H9 (cell line): ENCODE measurements around the gene TAF13. TPM values are rescaled to one million over a fixed set of nuclear protein-coding genes. Genes with fewer than 3 reads are reported as not detected.
"Not testable (repeated sequence)": the region's sequence is repeated elsewhere in the genome, so short reads cannot be mapped to it uniquely, and the experiment has no call there.

ENCODE experiments used
- DNase-seq: peaks from one replicate; pipeline ENCODE4 v3.0.0-alpha.2; 2017
- H2AFZ ChIP-seq: one replicate; pipeline ENCODE4 v1.6.1; 2013; ENCODE audit warnings: mild to moderate bottlenecking, low read length, control low read depth, moderate library complexity
- H2AK5ac ChIP-seq: 2 replicates; pipeline ENCODE4 v1.6.1; 2013; ENCODE audit warnings: low read length, control low read depth, mixed read lengths; ENCODE audit not compliant: insufficient read length
- H2BK120ac ChIP-seq: one replicate; pipeline ENCODE4 v1.6.1; 2013; ENCODE audit warnings: low read depth, mild to moderate bottlenecking, low read length, control low read depth, inconsistent platforms; ENCODE audit not compliant: poor library complexity, severe bottlenecking
- H2BK12ac ChIP-seq: 2 replicates; pipeline ENCODE4 v1.6.1; 2013; ENCODE audit warnings: low read length, control low read depth, mixed read lengths, low read depth; ENCODE audit not compliant: insufficient read length
- H2BK15ac ChIP-seq: 2 replicates; pipeline ENCODE4 v1.6.1; 2013; ENCODE audit warnings: low read depth, low read length, control low read depth
- H2BK20ac ChIP-seq: one replicate; pipeline ENCODE4 v1.6.1; 2013; ENCODE audit warnings: low read depth, mild to moderate bottlenecking, low read length, control low read depth, inconsistent platforms; ENCODE audit not compliant: poor library complexity, severe bottlenecking
- H2BK5ac ChIP-seq: 2 replicates; pipeline ENCODE4 v1.6.1; 2013; ENCODE audit warnings: low read length, control low read depth, mixed read lengths; ENCODE audit not compliant: insufficient read length
- H3K14ac ChIP-seq: 2 replicates; pipeline ENCODE4 v1.6.1; 2013; ENCODE audit warnings: low read length, control low read depth; ENCODE audit not compliant: insufficient read depth
- H3K18ac ChIP-seq: 2 replicates; pipeline ENCODE4 v1.6.1; 2013; ENCODE audit warnings: low read depth, mild to moderate bottlenecking, mixed read lengths, low read length, control low read depth; ENCODE audit not compliant: insufficient read length
- H3K23ac ChIP-seq: 2 replicates; pipeline ENCODE4 v1.6.1; 2013; ENCODE audit warnings: low read length, control low read depth, mixed read lengths, low read depth; ENCODE audit not compliant: insufficient read length
- H3K23me2 ChIP-seq: 2 replicates; pipeline ENCODE4 v1.6.1; 2013; ENCODE audit warnings: low read depth, mild to moderate bottlenecking, mixed read lengths, low read length, control low read depth; ENCODE audit not compliant: insufficient read length, poor library complexity, severe bottlenecking
- H3K27ac ChIP-seq: 2 replicates; pipeline ENCODE4 v1.5.1; 2013; ENCODE audit warnings: low read length, control low read depth, mixed read lengths, low read depth; ENCODE audit not compliant: insufficient read length
- H3K27me3 ChIP-seq: 2 replicates; pipeline ENCODE4 v1.6.1; 2013; ENCODE audit warnings: low read length, control low read depth, inconsistent platforms; ENCODE audit not compliant: insufficient read depth
- H3K4ac ChIP-seq: 2 replicates; pipeline ENCODE4 v1.6.1; 2013; ENCODE audit warnings: low read depth, mild to moderate bottlenecking, control low read depth, inconsistent platforms, low read length, moderate library complexity
- H3K4me1 ChIP-seq: 2 replicates; pipeline ENCODE4 v1.6.1; 2013; ENCODE audit warnings: low read length, control low read depth, inconsistent platforms; ENCODE audit not compliant: insufficient read depth
- H3K4me2 ChIP-seq: 2 replicates; pipeline ENCODE4 v1.6.1; 2013; ENCODE audit warnings: low read length, control low read depth, mixed read lengths; ENCODE audit not compliant: insufficient read length, insufficient read depth
- H3K56ac ChIP-seq: 2 replicates; pipeline ENCODE4 v1.6.1; 2013; ENCODE audit warnings: low read depth, mild to moderate bottlenecking, mixed read lengths, low read length, control low read depth; ENCODE audit not compliant: insufficient read length
- H3K79me1 ChIP-seq: 2 replicates; pipeline ENCODE4 v1.6.1; 2013; ENCODE audit warnings: low read depth, mild to moderate bottlenecking, moderate library complexity, low read length, control low read depth, inconsistent platforms; ENCODE audit not compliant: insufficient read depth, poor library complexity, severe bottlenecking
- H3K79me2 ChIP-seq: 2 replicates; pipeline ENCODE4 v1.6.1; 2013; ENCODE audit warnings: low read length, control low read depth, inconsistent platforms; ENCODE audit not compliant: insufficient read depth
- H3K9ac ChIP-seq: 2 replicates; pipeline ENCODE4 v1.6.1; 2013; ENCODE audit warnings: low read length, control low read depth, mixed read lengths; ENCODE audit not compliant: insufficient read length; ENCODE audit errors: extremely low read depth
- H3K9me3 ChIP-seq: one replicate; pipeline ENCODE4 v1.6.1; 2013; ENCODE audit warnings: low read depth, low read length, inconsistent platforms; ENCODE audit not compliant: control insufficient read depth
- H3T11ph ChIP-seq: one replicate; pipeline ENCODE4 v1.6.1; 2013; ENCODE audit warnings: mild to moderate bottlenecking, low read length, control low read depth, inconsistent platforms
- H4K20me1 ChIP-seq: one replicate; pipeline ENCODE4 v1.6.1; 2013; ENCODE audit not compliant: control insufficient read depth, insufficient read length, insufficient read depth
- H4K5ac ChIP-seq: 2 replicates; pipeline ENCODE4 v1.6.1; 2013; ENCODE audit warnings: low read depth, mild to moderate bottlenecking, mixed read lengths, low read length, control low read depth; ENCODE audit not compliant: insufficient read length
- H4K8ac ChIP-seq: replicated peaks from 2 replicates; pipeline ENCODE4 v1.6.1; 2013; ENCODE audit warnings: low read length, control low read depth, mixed read lengths, low read depth; ENCODE audit not compliant: insufficient read length
- H4K91ac ChIP-seq: 2 replicates; pipeline ENCODE4 v1.6.1; 2013; ENCODE audit warnings: low read depth, mild to moderate bottlenecking, moderate library complexity, mixed read lengths, low read length, control low read depth; ENCODE audit not compliant: insufficient read length
- H3K27ac Mint-ChIP-seq, 3 experiments: 2 replicates in 2 of 3; 3 replicates in 1 of 3; pipeline ENCODE4 v1.8.0; 2020 to 2021; ENCODE audit warnings: mixed read lengths in 3 of 3, mild to moderate bottlenecking in 1 of 3, moderate library complexity in 1 of 3
- H3K27me3 Mint-ChIP-seq: 2 replicates; pipeline ENCODE4 v1.8.0; 2021; ENCODE audit warnings: low read depth, mild to moderate bottlenecking, moderate library complexity, mixed read lengths
- H3K36me3 Mint-ChIP-seq, 3 experiments: 2 replicates in 2 of 3; 3 replicates in 1 of 3; pipeline ENCODE4 v1.8.0; 2020 to 2021; ENCODE audit warnings: low read depth in 3 of 3, mixed read lengths in 3 of 3; ENCODE audit not compliant: insufficient read depth in 1 of 3
- H3K4me1 Mint-ChIP-seq, 2 experiments: 2 replicates each; pipeline ENCODE4 v1.8.0; 2020; ENCODE audit warnings: mixed read lengths in 2 of 2
- H3K4me3 Mint-ChIP-seq, 2 experiments: 2 replicates in 1 of 2; 3 replicates in 1 of 2; pipeline ENCODE4 v1.8.0; 2020 to 2021; ENCODE audit warnings: mild to moderate bottlenecking in 2 of 2, mixed read lengths in 2 of 2, moderate library complexity in 1 of 2
- H3K9me3 Mint-ChIP-seq, 2 experiments: 2 replicates in 1 of 2; 3 replicates in 1 of 2; pipeline ENCODE4 v1.8.0; 2020; ENCODE audit warnings: mild to moderate bottlenecking in 2 of 2, mixed read lengths in 2 of 2, moderate library complexity in 1 of 2
- WGBS: extraction: QIAGEN DNeasy Blood & Tissue Kit; methylation state at CpG from one replicate; pipeline ENCODE4 v1.1.7; 2013; ENCODE audit warnings: missing lambda C conversion rate, low lambda C conversion rate, mixed read lengths; ENCODE audit not compliant: insufficient read length; ENCODE audit errors: extremely low coverage; 5-methylcytosine and 5-hydroxymethylcytosine counted together
- total RNA-seq: library from RNA; stranded (reverse); gene quantifications from 2 replicates; pipeline ENCODE4 v1.2.1, GENCODE V29; 2021
- TF ChIP-seq, protein P1 (sequence below): fragments of 200-600 bp; sonication (generic); conservative IDR thresholded peaks from 3 replicates; pipeline ENCODE4 v1.8.0; 2021; ENCODE audit warnings: antibody characterized with exemption, mild to moderate bottlenecking

The TAF13 gene
- total RNA-seq, 1 experiment from 2014 or later = 50.9 TPM

DNA sequence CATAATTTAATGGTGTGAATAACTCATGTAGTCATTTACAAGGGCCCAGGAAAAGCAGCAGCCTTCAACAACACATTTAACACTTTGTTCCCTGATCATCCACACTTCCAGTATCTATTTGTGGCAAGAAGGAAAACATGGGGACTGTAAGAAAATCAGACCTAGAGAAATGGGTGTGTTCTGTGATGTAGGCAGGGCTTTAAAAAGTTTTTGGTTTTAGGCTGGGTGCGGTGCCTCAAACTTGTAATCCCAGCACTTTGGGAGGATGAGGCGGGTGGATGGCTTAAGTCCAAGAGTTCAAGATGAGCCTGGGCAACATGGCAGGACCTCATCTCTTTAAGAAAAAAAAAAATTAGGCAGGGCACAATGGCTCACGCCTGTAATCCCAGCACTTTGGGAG is 19.7 kb downstream of the TAF13 start:
- H3K27ac Mint-ChIP-seq = no peak overlapping the region
- Histone ChIP-seq H3K56ac (no peak overlapping the region), H3K27ac (no peak overlapping the region), H3K4ac (no peak overlapping the region), H3K9ac (no peak overlapping the region), H3K27me3 (no peaks in the 10 kb centered on the region), H2AFZ (no peak overlapping the region), H3K4me1 (no peaks in the 10 kb centered on the region), H2BK120ac (no peak overlapping the region), H3K4me2 (no peak overlapping the region), H3K23ac (no peak overlapping the region), H4K20me1 (no peaks in the 10 kb centered on the region), H2BK5ac (no peak overlapping the region), H3T11ph (no peak overlapping the region), H3K9me3 (no peaks in the 10 kb centered on the region), H4K91ac (no peak overlapping the region), H2AK5ac (no peak overlapping the region), H4K8ac (no peak overlapping the region), H3K23me2 (no peaks in the 10 kb centered on the region), H2BK20ac (no peak overlapping the region), H3K14ac (no peak overlapping the region), H2BK15ac (no peak overlapping the region), H4K5ac (no peak overlapping the region), H2BK12ac (no peak overlapping the region), H3K79me2 (no peaks in the 10 kb centered on the region), H3K18ac (no peak overlapping the region), H3K79me1 (no peaks in the 10 kb centered on the region)
- TF ChIP-seq, protein P1, sequence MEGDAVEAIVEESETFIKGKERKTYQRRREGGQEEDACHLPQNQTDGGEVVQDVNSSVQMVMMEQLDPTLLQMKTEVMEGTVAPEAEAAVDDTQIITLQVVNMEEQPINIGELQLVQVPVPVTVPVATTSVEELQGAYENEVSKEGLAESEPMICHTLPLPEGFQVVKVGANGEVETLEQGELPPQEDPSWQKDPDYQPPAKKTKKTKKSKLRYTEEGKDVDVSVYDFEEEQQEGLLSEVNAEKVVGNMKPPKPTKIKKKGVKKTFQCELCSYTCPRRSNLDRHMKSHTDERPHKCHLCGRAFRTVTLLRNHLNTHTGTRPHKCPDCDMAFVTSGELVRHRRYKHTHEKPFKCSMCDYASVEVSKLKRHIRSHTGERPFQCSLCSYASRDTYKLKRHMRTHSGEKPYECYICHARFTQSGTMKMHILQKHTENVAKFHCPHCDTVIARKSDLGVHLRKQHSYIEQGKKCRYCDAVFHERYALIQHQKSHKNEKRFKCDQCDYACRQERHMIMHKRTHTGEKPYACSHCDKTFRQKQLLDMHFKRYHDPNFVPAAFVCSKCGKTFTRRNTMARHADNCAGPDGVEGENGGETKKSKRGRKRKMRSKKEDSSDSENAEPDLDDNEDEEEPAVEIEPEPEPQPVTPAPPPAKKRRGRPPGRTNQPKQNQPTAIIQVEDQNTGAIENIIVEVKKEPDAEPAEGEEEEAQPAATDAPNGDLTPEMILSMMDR = no peak
- no peak overlapping the region for H3K4me3 Mint-ChIP-seq
- H3K36me3 Mint-ChIP-seq = no peaks in the 10 kb centered on the region
- H3K9me3 Mint-ChIP-seq = peaks cover 4 to 5% of the 10 kb centered on the region in 2 experiments; a peak in 4 of 5 replicates
- no peaks in the 10 kb centered on the region for H3K27me3 Mint-ChIP-seq
- no CpG with 5 or more reads among the region's 3 CpGs for WGBS
- H3K4me1 Mint-ChIP-seq = no peaks in the 10 kb centered on the region
- DNase-seq = no peak

DNA sequence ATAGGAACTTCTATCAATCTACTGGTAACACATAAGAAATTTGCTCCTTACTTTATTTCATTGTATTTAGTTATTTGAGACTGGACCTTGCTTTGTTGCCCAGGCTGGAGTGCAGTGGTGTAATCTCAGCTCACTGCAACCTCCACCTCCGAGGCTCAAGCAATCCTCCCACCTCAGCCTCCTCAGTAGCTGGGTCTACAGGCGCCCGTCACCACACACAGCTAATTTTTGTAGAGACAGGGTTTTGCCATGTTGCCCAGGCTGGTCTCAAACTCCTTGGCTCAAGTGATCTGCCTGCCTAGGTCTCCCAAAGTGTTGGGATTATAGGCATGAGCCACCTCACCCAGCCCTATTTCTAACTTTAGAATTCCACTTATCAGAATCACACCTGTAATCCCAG is 23.7 kb downstream of the TAF13 start:
- H2BK20ac ChIP-seq, H3T11ph ChIP-seq, H3K9ac ChIP-seq, H3K9me3 ChIP-seq, H3K79me1 ChIP-seq, H2BK15ac ChIP-seq, H3K27me3 ChIP-seq, H3K27ac ChIP-seq, H4K5ac ChIP-seq, H3K79me2 ChIP-seq, H3K18ac ChIP-seq, H3K4me1 Mint-ChIP-seq, H3K4me3 Mint-ChIP-seq, H2BK12ac ChIP-seq, H3K9me3 Mint-ChIP-seq, H4K91ac ChIP-seq, H2AFZ ChIP-seq, H3K4ac ChIP-seq, H3K27me3 Mint-ChIP-seq, H4K8ac ChIP-seq, H3K56ac ChIP-seq, DNase-seq, H3K14ac ChIP-seq, H3K4me1 ChIP-seq, H3K4me2 ChIP-seq, H2BK120ac ChIP-seq, H2BK5ac ChIP-seq, H3K23ac ChIP-seq, H4K20me1 ChIP-seq, H3K27ac Mint-ChIP-seq, H2AK5ac ChIP-seq, H3K23me2 ChIP-seq, H3K36me3 Mint-ChIP-seq: not testable (repeated sequence)
- WGBS = no CpG with 5 or more reads among the region's 3 CpGs
